Measurements from ENCODE around the gene ZDHHC7. TPM values are rescaled to one million over a fixed set of nuclear protein-coding genes. Genes with fewer than 3 reads are reported as not detected.

The ZDHHC7 gene
- total and polyA plus RNA-seq, 9 of the 15 experiments (the other 6 are each of a cell fraction or from before 2014, with no cell fraction given): 1.7 to 49.7 (median 37.4) TPM

- TF ChIP-seq STAG1 (CRISPR knock-in tag; IDR thresholded peaks at IDR 0.05; ENCODE audit: borderline replicate concordance): 0 out of 2 replicates have a peak, but pooled peaks have one; percentile 35
- no peak for TF ChIP-seq MTA2 (IDR thresholded peaks at IDR 0.05; ENCODE audit: low read depth)
- 0 out of 4 replicates have a peak, but pooled peaks of 1 of the 2 experiments have one; percentile 13 for TF ChIP-seq RAD21 (CRISPR knock-in tag; conservative IDR thresholded peaks at IDR 0.05 in 1 of 2, IDR thresholded peaks at IDR 0.05 in 1 of 2)
- TF ChIP-seq CREM (IDR thresholded peaks at IDR 0.05; ENCODE audit: low read depth): peak; percentile 51; the same call in 1 of the 2 replicates
- TF ChIP-seq ZBTB33 (CRISPR knock-in tag; IDR thresholded peaks at IDR 0.05): 0 out of 2 replicates have a peak, but pooled peaks have one; percentile 40
- TF ChIP-seq TCFL5 (CRISPR knock-in tag; conservative IDR thresholded peaks at IDR 0.05): no peak
- TF ChIP-seq ZFX (CRISPR knock-in tag; IDR thresholded peaks at IDR 0.05): no peak
These were observed 60.4 kb downstream of the ZDHHC7 start (continued) for GRCh38 chr16:84950906-84951305.

GRCh38 chr16:84949772-84950436 is 61.4 kb downstream of the ZDHHC7 start:
- FAIRE-seq (peak; percentile 65), DNase-seq (ENCODE audit: extremely low read depth in 1 of 4, low spot score in 3 of 4) (no peak), ATAC-seq (no peak)
- Histone ChIP-seq H4K20me1 (replicated peaks; ENCODE audit: control insufficient read depth, insufficient read depth, low read length) (peaks cover 4% of the 10 kb centered on the region), H2AFZ (ENCODE audit: low read depth, low read length) (no peak overlapping the region), H3K9me3 (replicated peaks; ENCODE audit: control insufficient read depth, insufficient read depth, low read depth, low read length) (0 out of 2 replicates have a peak, but pooled peaks cover 2% of the 10 kb centered on the region), H3K9ac (ENCODE audit: insufficient read depth in 1 of 2, low read depth in 2 of 2, low read length in 2 of 2) (no peak overlapping the region), H3K79me2 (ENCODE audit: control insufficient read depth, insufficient read depth, low read length) (no peaks in the 10 kb centered on the region), H3K36me3 (ENCODE audit: control insufficient read depth, insufficient read depth, low read length) (no peaks in the 10 kb centered on the region), H3K4me1 (replicated peaks in 1 of 2; ENCODE audit: control insufficient read depth in 2 of 2, insufficient read depth in 2 of 2, low read length in 2 of 2) (peaks cover 23 to 54% of the 10 kb centered on the region in 2 experiments), H3K9me1 (ENCODE audit: control insufficient read depth, insufficient read depth, low read length) (peaks cover 4% of the 10 kb centered on the region), H3K27me3 (ENCODE audit: control insufficient read depth in 2 of 2, insufficient read depth in 2 of 2, low read length in 2 of 2) (no peaks in the 10 kb centered on the region), H3K4me2 (ENCODE audit: insufficient read depth, low read length) (no peak overlapping the region), H3K4me3 (no peak overlapping the region), H3K27ac (ENCODE audit: extremely low read depth, low read depth, low read length) (no peak overlapping the region)
- intact Hi-C loops (cut with micrococcal nuclease): loop anchor here (5.0 kb wide), 1 partner anchor 68 kb away; no protein-coding TSS in a partner anchor
- no TSS peak for BruUV-seq (replicated peaks)
- ChIA-PET CTCF (ENCODE audit: low intra/inter-chr PET ratio) (interaction anchor here (0.6 to 5.2 kb wide), 2 partner anchors 21 to 195 kb away, joined by 3 to 34 read pairs; no protein-coding TSS in a partner anchor), POLR2A (interaction anchor here (0.9 kb wide), 1 partner anchor 21 kb away, joined by 4 read pairs; no protein-coding TSS in a partner anchor)
- 50% methylated on average over 10 of the region's 10 CpGs for WGBS (ENCODE audit: insufficient coverage, low coverage, missing lambda C conversion rate)
- in situ Hi-C loops (cut with MboI): no loop called here
- TF ChIP-seq HMGN3 (IDR thresholded peaks at IDR 0.05; ENCODE audit: borderline replicate concordance, extremely low read depth, insufficient read length, low read depth, low read length): no peak

Data from K562 (cell line).